ENCODE data around the gene FLRT2.

FLRT2 gene

GRCh38 chr14:85539510-85539909 lies 9.6 kb downstream of the FLRT2 start:
- Histone ChIP-seq H3K27me3 (ENCODE audit: insufficient read depth, low read length) (peaks cover 19% of the 10 kb centered on the region), H3K9ac (ENCODE audit: low read depth, low read length) (no peak overlapping the region), H3K4me1 (ENCODE audit: insufficient read depth, low read length) (peaks cover 28% of the 10 kb centered on the region), H3K36me3 (ENCODE audit: insufficient read depth, low read depth, low read length) (no peaks in the 10 kb centered on the region), H3K9me3 (ENCODE audit: insufficient read depth, low read depth, low read length) (no peaks in the 10 kb centered on the region), H3K4me3 (ENCODE audit: low read length) (no peak overlapping the region), H3K27ac (ENCODE audit: low read length) (no peak overlapping the region)

- Histone ChIP-seq H3K4me3 (ENCODE audit: low read length) (no peak overlapping the region), H3K9me3 (ENCODE audit: insufficient read depth, low read depth, low read length) (no peaks in the 10 kb centered on the region), H3K27ac (ENCODE audit: low read length) (no peak overlapping the region), H3K4me1 (ENCODE audit: insufficient read depth, low read length) (peaks cover 25% of the 10 kb centered on the region), H3K36me3 (ENCODE audit: insufficient read depth, low read depth, low read length) (no peaks in the 10 kb centered on the region), H3K9ac (ENCODE audit: low read depth, low read length) (no peak overlapping the region), H3K27me3 (ENCODE audit: insufficient read depth, low read length) (no peaks in the 10 kb centered on the region)
Observed at GRCh38 chr14:85542623-85543022, 12.7 kb downstream of the FLRT2 start.

- no peaks in the 10 kb centered on the region for H3K27me3 ChIP-seq (ENCODE audit: insufficient read depth, low read length)
- H3K27ac ChIP-seq (ENCODE audit: low read length): peak overlapping the region; percentile 12
- H3K4me1 ChIP-seq (ENCODE audit: insufficient read depth, low read length): peaks cover 31% of the 10 kb centered on the region
- no peaks in the 10 kb centered on the region for H3K9me3 ChIP-seq (ENCODE audit: insufficient read depth, low read depth, low read length)
- no peak overlapping the region for H3K9ac ChIP-seq (ENCODE audit: low read depth, low read length)
- H3K4me3 ChIP-seq (ENCODE audit: low read length): peak overlapping the region; percentile 41
- no peaks in the 10 kb centered on the region for H3K36me3 ChIP-seq (ENCODE audit: insufficient read depth, low read depth, low read length)
Observed at GRCh38 chr14:85545738-85546137, 15.8 kb downstream of the FLRT2 start.

- Histone ChIP-seq H3K27me3 (ENCODE audit: insufficient read depth, low read length) (no peaks in the 10 kb centered on the region), H3K27ac (ENCODE audit: low read length) (peak overlapping the region; percentile 1), H3K9me3 (ENCODE audit: insufficient read depth, low read depth, low read length) (no peaks in the 10 kb centered on the region), H3K9ac (ENCODE audit: low read depth, low read length) (peak overlapping the region; percentile 17; the same call in 1 of the 2 replicates), H3K4me1 (ENCODE audit: insufficient read depth, low read length) (peaks cover 31% of the 10 kb centered on the region), H3K36me3 (ENCODE audit: insufficient read depth, low read depth, low read length) (no peaks in the 10 kb centered on the region), H3K4me3 (ENCODE audit: low read length) (peak overlapping the region; percentile 41)
Observed at GRCh38 chr14:85546390-85546789, 16.4 kb downstream of the FLRT2 start.

GRCh38 chr14:85549697-85550096 lies 19.8 kb downstream of the FLRT2 start:
- no peak overlapping the region for H3K27ac ChIP-seq (ENCODE audit: low read length)
- H3K4me3 ChIP-seq (ENCODE audit: low read length): no peak overlapping the region
- H3K4me1 ChIP-seq (ENCODE audit: insufficient read depth, low read length): peaks cover 31% of the 10 kb centered on the region
- no peaks in the 10 kb centered on the region for H3K36me3 ChIP-seq (ENCODE audit: insufficient read depth, low read depth, low read length)
- no peak overlapping the region for H3K9ac ChIP-seq (ENCODE audit: low read depth, low read length)
- H3K27me3 ChIP-seq (ENCODE audit: insufficient read depth, low read length): no peaks in the 10 kb centered on the region
- H3K9me3 ChIP-seq (ENCODE audit: insufficient read depth, low read depth, low read length): no peaks in the 10 kb centered on the region

GRCh38 chr14:85554106-85554505 lies 24.2 kb downstream of the FLRT2 start:
- H3K9ac ChIP-seq (ENCODE audit: low read depth, low read length): no peak overlapping the region
- H3K9me3 ChIP-seq (ENCODE audit: insufficient read depth, low read depth, low read length): no peaks in the 10 kb centered on the region
- no peak overlapping the region for H3K4me3 ChIP-seq (ENCODE audit: low read length)
- no peaks in the 10 kb centered on the region for H3K36me3 ChIP-seq (ENCODE audit: insufficient read depth, low read depth, low read length)
- no peaks in the 10 kb centered on the region for H3K27me3 ChIP-seq (ENCODE audit: insufficient read depth, low read length)
- peaks cover 9% of the 10 kb centered on the region for H3K4me1 ChIP-seq (ENCODE audit: insufficient read depth, low read length)
- H3K27ac ChIP-seq (ENCODE audit: low read length): no peak overlapping the region

- H3K36me3 ChIP-seq (ENCODE audit: insufficient read depth, low read depth, low read length): no peaks in the 10 kb centered on the region
- no peak overlapping the region for H3K9ac ChIP-seq (ENCODE audit: low read depth, low read length)
- H3K27ac ChIP-seq (ENCODE audit: low read length): no peak overlapping the region
- no peaks in the 10 kb centered on the region for H3K9me3 ChIP-seq (ENCODE audit: insufficient read depth, low read depth, low read length)
- no peak overlapping the region for H3K4me3 ChIP-seq (ENCODE audit: low read length)
- H3K4me1 ChIP-seq (ENCODE audit: insufficient read depth, low read length): no peaks in the 10 kb centered on the region
- H3K27me3 ChIP-seq (ENCODE audit: insufficient read depth, low read length): no peaks in the 10 kb centered on the region
Observed at GRCh38 chr14:85556267-85556666, 26.3 kb downstream of the FLRT2 start.

GRCh38 chr14:85558505-85558904 lies 28.6 kb downstream of the FLRT2 start:
- H3K4me1 ChIP-seq (ENCODE audit: insufficient read depth, low read length): no peaks in the 10 kb centered on the region
- no peak overlapping the region for H3K27ac ChIP-seq (ENCODE audit: low read length)
- H3K9me3 ChIP-seq (ENCODE audit: insufficient read depth, low read depth, low read length): no peaks in the 10 kb centered on the region
- H3K27me3 ChIP-seq (ENCODE audit: insufficient read depth, low read length): no peaks in the 10 kb centered on the region
- H3K36me3 ChIP-seq (ENCODE audit: insufficient read depth, low read depth, low read length): no peaks in the 10 kb centered on the region
- H3K4me3 ChIP-seq (ENCODE audit: low read length): no peak overlapping the region
- H3K9ac ChIP-seq (ENCODE audit: low read depth, low read length): no peak overlapping the region

GRCh38 chr14:85562630-85563029 lies 32.7 kb downstream of the FLRT2 start:
- Histone ChIP-seq H3K36me3 (ENCODE audit: insufficient read depth, low read depth, low read length) (no peaks in the 10 kb centered on the region), H3K4me3 (ENCODE audit: low read length) (no peak overlapping the region), H3K4me1 (ENCODE audit: insufficient read depth, low read length) (0 out of 2 replicates have a peak, but pooled peaks cover 2% of the 10 kb centered on the region), H3K9me3 (ENCODE audit: insufficient read depth, low read depth, low read length) (no peaks in the 10 kb centered on the region), H3K27ac (ENCODE audit: low read length) (no peak overlapping the region), H3K9ac (ENCODE audit: low read depth, low read length) (no peak overlapping the region), H3K27me3 (ENCODE audit: insufficient read depth, low read length) (no peaks in the 10 kb centered on the region)

GRCh38 chr14:85564841-85565527 lies 35.0 kb downstream of the FLRT2 start:
- Histone ChIP-seq H3K27ac (ENCODE audit: low read length) (no peak overlapping the region), H3K9ac (ENCODE audit: low read depth, low read length) (no peak overlapping the region), H3K36me3 (ENCODE audit: insufficient read depth, low read depth, low read length) (no peaks in the 10 kb centered on the region), H3K4me3 (ENCODE audit: low read length) (no peak overlapping the region), H3K27me3 (ENCODE audit: insufficient read depth, low read length) (no peaks in the 10 kb centered on the region), H3K4me1 (ENCODE audit: insufficient read depth, low read length) (peaks cover 18% of the 10 kb centered on the region), H3K9me3 (ENCODE audit: insufficient read depth, low read depth, low read length) (no peaks in the 10 kb centered on the region)

- Histone ChIP-seq H3K9me3 (ENCODE audit: insufficient read depth, low read depth, low read length) (no peaks in the 10 kb centered on the region), H3K36me3 (ENCODE audit: insufficient read depth, low read depth, low read length) (no peaks in the 10 kb centered on the region), H3K9ac (ENCODE audit: low read depth, low read length) (no peak overlapping the region), H3K27me3 (ENCODE audit: insufficient read depth, low read length) (no peaks in the 10 kb centered on the region), H3K4me3 (ENCODE audit: low read length) (no peak overlapping the region), H3K27ac (ENCODE audit: low read length) (no peak overlapping the region), H3K4me1 (ENCODE audit: insufficient read depth, low read length) (peaks cover 18% of the 10 kb centered on the region)
Observed at GRCh38 chr14:85565862-85566296, 35.9 kb downstream of the FLRT2 start.

GRCh38 chr14:85566603-85567002 lies 36.7 kb downstream of the FLRT2 start:
- no peaks in the 10 kb centered on the region for H3K9me3 ChIP-seq (ENCODE audit: insufficient read depth, low read depth, low read length)
- peaks cover 18% of the 10 kb centered on the region for H3K4me1 ChIP-seq (ENCODE audit: insufficient read depth, low read length)
- H3K27me3 ChIP-seq (ENCODE audit: insufficient read depth, low read length): no peaks in the 10 kb centered on the region
- no peak overlapping the region for H3K4me3 ChIP-seq (ENCODE audit: low read length)
- no peaks in the 10 kb centered on the region for H3K36me3 ChIP-seq (ENCODE audit: insufficient read depth, low read depth, low read length)
- no peak overlapping the region for H3K27ac ChIP-seq (ENCODE audit: low read length)
- H3K9ac ChIP-seq (ENCODE audit: low read depth, low read length): no peak overlapping the region

Measured in iPS-20b (cell line).